ENCODE data around the gene CNTN2. TPM values are rescaled to one million over a fixed set of nuclear protein-coding genes. Genes with fewer than 3 reads are reported as not detected.
A peak's percentile ranks its signal among the peaks of the same experiment; 100 is the strongest.

The CNTN2 gene
- total and polyA plus RNA-seq, 4 donors: 0.16 to 1.3 TPM; not detected in 2

DNA sequence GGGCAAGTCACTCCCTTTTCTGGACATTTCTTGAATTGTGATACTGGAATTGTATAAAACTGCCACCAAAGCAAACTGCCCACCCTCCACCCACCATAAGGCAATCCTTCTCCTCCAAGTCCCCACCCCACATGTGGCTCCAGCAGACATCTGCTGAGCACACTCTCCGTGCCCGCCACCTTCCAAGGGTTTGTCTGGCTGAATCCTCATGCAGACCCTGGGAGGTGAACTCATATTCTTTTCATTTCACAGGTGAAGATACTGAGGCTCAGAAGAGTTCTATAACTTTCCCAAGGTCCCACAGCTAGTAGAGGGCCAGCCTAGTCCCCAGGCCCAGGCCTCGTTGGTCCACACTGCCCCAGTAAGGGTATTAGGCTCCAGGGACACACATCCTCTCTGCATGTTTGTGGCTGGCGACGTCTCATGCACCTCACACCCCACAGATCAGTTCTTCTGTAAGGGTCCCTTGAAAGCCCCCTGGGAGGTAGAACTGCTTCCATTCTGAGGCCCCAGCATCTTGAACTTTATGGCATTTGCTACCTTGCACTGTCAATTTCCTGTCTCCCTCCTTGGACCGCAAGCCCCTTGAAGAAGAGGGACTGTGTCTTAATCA is 14.1 kb downstream of the CNTN2 start:
- no peaks in the 10 kb centered on the region for H3K4me1 ChIP-seq (ENCODE audit: control insufficient read depth in 1 of 2, insufficient read depth in 2 of 2, low read length in 2 of 2)
- H3K27me3 ChIP-seq (ENCODE audit: control insufficient read depth in 1 of 2, insufficient read depth in 2 of 2, low read length in 1 of 2): no peaks in the 10 kb centered on the region
- no peak for DNase-seq
- ATAC-seq (ENCODE audit: low FRiP score): no peak
- H3K4me3 ChIP-seq (ENCODE audit: low read length in 2 of 2): no peak overlapping the region
- H3K36me3 ChIP-seq (ENCODE audit: control insufficient read depth in 1 of 2, insufficient read depth in 2 of 2, low read length in 1 of 2): no peaks in the 10 kb centered on the region
- H3K9me3 ChIP-seq (ENCODE audit: control insufficient read depth, low read length): no peaks in the 10 kb centered on the region
- no peak overlapping the region for H3K27ac ChIP-seq (ENCODE audit: low read depth in 1 of 2, low read length in 2 of 2)
- 92 to 95% methylated on average over 6 of the region's 6 CpGs for WGBS, 2 donors
- intact Hi-C loops (cut with DNase I): no loop called here

DNA sequence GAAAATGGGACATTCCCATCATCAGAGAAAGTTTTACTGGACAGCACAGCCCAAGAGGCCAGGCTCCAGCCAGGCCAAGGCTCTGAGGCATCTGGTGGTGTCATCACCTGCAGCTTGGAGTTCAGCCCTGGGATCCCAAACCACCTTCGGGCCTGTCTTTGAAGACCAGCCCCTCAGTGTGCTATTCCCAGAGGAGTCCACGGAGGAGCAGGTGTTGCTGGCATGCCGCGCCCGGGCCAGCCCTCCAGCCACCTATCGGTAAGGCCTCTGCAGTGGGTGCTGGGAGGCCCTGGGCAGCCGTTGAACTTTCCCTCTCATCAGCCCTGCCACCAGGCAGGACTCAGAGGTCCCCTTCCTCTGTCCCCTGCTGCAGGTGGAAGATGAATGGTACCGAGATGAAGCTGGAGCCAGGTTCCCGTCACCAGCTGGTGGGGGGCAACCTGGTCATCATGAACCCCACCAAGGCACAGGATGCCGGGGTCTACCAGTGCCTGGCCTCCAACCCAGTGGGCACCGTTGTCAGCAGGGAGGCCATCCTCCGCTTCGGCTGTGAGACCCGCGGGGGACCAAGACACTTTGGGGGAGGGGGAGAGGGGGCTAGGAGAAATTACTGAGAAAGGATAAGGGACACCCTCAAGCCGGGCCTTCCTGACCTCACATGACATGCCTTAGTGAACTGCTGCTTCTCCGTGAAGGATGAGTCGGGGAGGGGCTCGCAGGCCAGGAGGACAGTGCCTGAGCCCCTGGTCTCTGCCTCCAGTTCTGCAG is 15.0 kb downstream of the CNTN2 start:
- intact Hi-C loops (cut with DNase I): no loop called here
- ATAC-seq (ENCODE audit: low FRiP score): no peak
- H3K27ac ChIP-seq (ENCODE audit: low read depth in 1 of 2, low read length in 2 of 2): no peak overlapping the region
- H3K4me1 ChIP-seq (ENCODE audit: control insufficient read depth in 1 of 2, insufficient read depth in 2 of 2, low read length in 2 of 2): no peaks in the 10 kb centered on the region
- no peaks in the 10 kb centered on the region for H3K36me3 ChIP-seq (ENCODE audit: control insufficient read depth in 1 of 2, insufficient read depth in 2 of 2, low read length in 1 of 2)
- no peak for DNase-seq
- no peaks in the 10 kb centered on the region for H3K27me3 ChIP-seq (ENCODE audit: control insufficient read depth in 1 of 2, insufficient read depth in 2 of 2, low read length in 1 of 2)
- WGBS, 2 donors: 92 to 93% methylated on average over 19 of the region's 19 CpGs
- no peak overlapping the region for H3K4me3 ChIP-seq (ENCODE audit: low read length in 2 of 2)
- no peaks in the 10 kb centered on the region for H3K9me3 ChIP-seq (ENCODE audit: control insufficient read depth, low read length)

DNA sequence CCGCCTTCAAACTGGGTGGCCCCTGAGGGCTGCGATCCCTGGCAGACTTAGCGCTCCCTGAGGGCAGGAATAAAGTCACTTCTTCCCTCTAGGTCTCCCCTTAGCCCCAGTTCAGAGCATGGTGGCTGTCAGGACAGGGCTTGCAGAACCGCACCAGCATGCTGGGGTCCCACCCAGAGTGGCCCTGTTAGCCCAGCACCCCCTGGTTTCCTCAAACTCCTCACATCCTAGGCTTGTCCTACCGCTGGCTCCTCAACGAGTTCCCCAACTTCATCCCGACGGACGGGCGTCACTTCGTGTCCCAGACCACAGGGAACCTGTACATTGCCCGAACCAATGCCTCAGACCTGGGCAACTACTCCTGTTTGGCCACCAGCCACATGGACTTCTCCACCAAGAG is 15.8 kb downstream of the CNTN2 start:
- 95 to 96% methylated on average over 12 of the region's 12 CpGs for WGBS, 2 donors
- H3K27me3 ChIP-seq (ENCODE audit: control insufficient read depth in 1 of 2, insufficient read depth in 2 of 2, low read length in 1 of 2): no peaks in the 10 kb centered on the region
- H3K9me3 ChIP-seq (ENCODE audit: control insufficient read depth, low read length): no peaks in the 10 kb centered on the region
- no peaks in the 10 kb centered on the region for H3K36me3 ChIP-seq (ENCODE audit: control insufficient read depth in 1 of 2, insufficient read depth in 2 of 2, low read length in 1 of 2)
- no peak overlapping the region for H3K27ac ChIP-seq (ENCODE audit: low read depth in 1 of 2, low read length in 2 of 2)
- H3K4me1 ChIP-seq (ENCODE audit: control insufficient read depth in 1 of 2, insufficient read depth in 2 of 2, low read length in 2 of 2): no peaks in the 10 kb centered on the region
- no peak for ATAC-seq (ENCODE audit: low FRiP score)
- intact Hi-C loops (cut with DNase I): no loop called here
- no peak for DNase-seq
- H3K4me3 ChIP-seq (ENCODE audit: low read length in 2 of 2): no peak overlapping the region

DNA sequence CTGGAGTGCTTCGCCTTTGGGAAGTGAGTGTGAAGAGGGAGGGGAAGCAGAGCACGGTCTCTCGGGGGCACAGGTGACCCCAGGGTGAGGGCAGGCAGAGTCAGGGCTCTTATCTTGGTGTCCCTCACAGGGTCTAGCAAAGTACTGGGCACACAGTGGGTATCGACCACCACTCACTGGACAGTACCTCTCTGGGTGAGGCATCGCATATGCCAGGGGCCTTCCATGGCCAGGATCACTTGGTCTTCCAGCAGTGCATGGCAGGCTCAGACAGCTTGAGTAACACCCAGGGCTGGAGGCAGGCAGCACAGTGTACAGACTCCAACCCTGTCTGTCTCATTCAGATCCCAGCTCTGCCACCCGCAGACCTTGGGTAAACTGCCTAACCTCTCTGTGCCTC is 16.6 kb downstream of the CNTN2 start:
- no peak for DNase-seq
- H3K27ac ChIP-seq (ENCODE audit: low read depth in 1 of 2, low read length in 2 of 2): no peak overlapping the region
- ATAC-seq (ENCODE audit: low FRiP score): no peak
- intact Hi-C loops (cut with DNase I): loop anchor here in 1 of 2 donors (5.0 kb wide), 1 partner anchor 72 kb away; no protein-coding TSS in a partner anchor
- 91 to 93% methylated on average over 6 of the region's 6 CpGs for WGBS, 2 donors
- H3K36me3 ChIP-seq (ENCODE audit: control insufficient read depth in 1 of 2, insufficient read depth in 2 of 2, low read length in 1 of 2): no peaks in the 10 kb centered on the region
- no peaks in the 10 kb centered on the region for H3K9me3 ChIP-seq (ENCODE audit: control insufficient read depth, low read length)
- H3K27me3 ChIP-seq (ENCODE audit: control insufficient read depth in 1 of 2, insufficient read depth in 2 of 2, low read length in 1 of 2): no peaks in the 10 kb centered on the region
- no peaks in the 10 kb centered on the region for H3K4me1 ChIP-seq (ENCODE audit: control insufficient read depth in 1 of 2, insufficient read depth in 2 of 2, low read length in 2 of 2)
- H3K4me3 ChIP-seq (ENCODE audit: low read length in 2 of 2): no peak overlapping the region

DNA sequence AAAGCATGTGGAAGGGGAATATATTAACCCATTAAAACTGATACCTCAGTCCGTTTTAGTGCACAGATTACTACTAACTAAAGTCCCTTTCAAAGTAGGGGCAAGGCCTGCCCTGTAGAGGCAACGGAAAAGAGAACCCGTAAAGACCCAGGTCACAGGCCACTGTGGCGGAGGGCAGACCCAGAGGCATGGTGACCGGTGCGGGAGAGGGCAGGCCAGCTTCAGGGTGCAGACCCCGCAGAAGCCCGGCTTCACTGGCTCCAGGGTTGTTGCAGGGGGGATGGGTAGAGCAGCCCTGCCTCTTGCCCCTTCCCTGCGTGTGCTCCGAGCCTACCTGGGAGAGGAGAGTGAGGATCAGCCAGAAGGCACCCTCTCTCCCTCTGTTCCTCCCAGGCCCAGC is 17.7 kb downstream of the CNTN2 start:
- no peak for ATAC-seq (ENCODE audit: low FRiP score)
- intact Hi-C loops (cut with DNase I): loop anchor here in 1 of 2 donors (5.0 kb wide), 1 partner anchor 73 kb away; no protein-coding TSS in a partner anchor

DNA sequence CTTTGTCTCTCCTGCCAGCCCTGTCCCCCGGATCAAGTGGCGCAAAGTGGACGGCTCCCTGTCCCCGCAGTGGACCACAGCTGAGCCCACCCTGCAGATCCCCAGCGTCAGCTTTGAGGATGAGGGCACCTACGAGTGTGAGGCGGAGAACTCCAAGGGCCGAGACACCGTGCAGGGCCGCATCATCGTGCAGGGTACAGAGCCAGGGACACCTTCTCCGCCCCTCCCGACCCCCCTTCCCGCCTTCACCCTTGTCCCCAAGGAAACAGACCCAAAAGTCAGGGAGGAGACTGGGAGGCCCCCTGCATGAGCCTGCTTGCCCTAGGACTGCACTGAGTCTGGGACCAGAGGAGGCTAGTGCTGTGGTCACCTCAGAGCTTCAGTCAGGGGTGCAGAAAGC is 18.2 kb downstream of the CNTN2 start:
- no peak for ATAC-seq (ENCODE audit: low FRiP score)

More for the DNA sequence above, 17.7 kb downstream of the CNTN2 start:
- Histone ChIP-seq H3K4me3 (ENCODE audit: low read length in 2 of 2) (no peak overlapping the region), H3K9me3 (ENCODE audit: control insufficient read depth, low read length) (no peaks in the 10 kb centered on the region), H3K36me3 (ENCODE audit: control insufficient read depth in 1 of 2, insufficient read depth in 2 of 2, low read length in 1 of 2) (no peaks in the 10 kb centered on the region), H3K4me1 (ENCODE audit: control insufficient read depth in 1 of 2, insufficient read depth in 2 of 2, low read length in 2 of 2) (no peaks in the 10 kb centered on the region), H3K27me3 (ENCODE audit: control insufficient read depth in 1 of 2, insufficient read depth in 2 of 2, low read length in 1 of 2) (no peaks in the 10 kb centered on the region), H3K27ac (ENCODE audit: low read depth in 1 of 2, low read length in 2 of 2) (no peak overlapping the region)
- WGBS, 2 donors: 83 to 96% methylated on average over 10 of the region's 10 CpGs
- DNase-seq: peak in 1 of 2 donors; percentile 53

DNA sequence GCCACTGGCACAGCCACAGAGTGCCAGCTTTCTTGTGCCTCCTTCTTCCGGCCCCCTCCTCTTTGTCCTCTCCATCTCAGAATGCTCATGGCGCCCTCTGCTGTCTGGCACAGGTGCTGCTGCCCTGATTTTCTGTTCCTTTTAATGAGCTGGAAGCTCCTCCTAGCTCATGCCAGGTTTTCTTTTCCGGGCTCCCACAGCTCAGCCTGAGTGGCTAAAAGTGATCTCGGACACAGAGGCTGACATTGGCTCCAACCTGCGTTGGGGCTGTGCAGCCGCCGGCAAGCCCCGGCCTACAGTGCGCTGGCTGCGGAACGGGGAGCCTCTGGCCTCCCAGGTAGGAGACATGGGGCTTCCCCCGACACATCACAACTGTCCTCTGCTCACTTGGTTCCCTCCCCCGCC is 18.7 kb downstream of the CNTN2 start:
- Histone ChIP-seq H3K27me3 (ENCODE audit: control insufficient read depth in 1 of 2, insufficient read depth in 2 of 2, low read length in 1 of 2) (no peaks in the 10 kb centered on the region), H3K36me3 (ENCODE audit: control insufficient read depth in 1 of 2, insufficient read depth in 2 of 2, low read length in 1 of 2) (no peaks in the 10 kb centered on the region), H3K9me3 (ENCODE audit: control insufficient read depth, low read length) (no peaks in the 10 kb centered on the region), H3K4me3 (ENCODE audit: low read length in 2 of 2) (no peak overlapping the region), H3K4me1 (ENCODE audit: control insufficient read depth in 1 of 2, insufficient read depth in 2 of 2, low read length in 2 of 2) (no peaks in the 10 kb centered on the region), H3K27ac (ENCODE audit: low read depth in 1 of 2, low read length in 2 of 2) (no peak overlapping the region)
- WGBS, 2 donors: 22 to 27% methylated on average over 13 of the region's 13 CpGs
- DNase-seq (peak; percentile 65 to 86), ATAC-seq (ENCODE audit: low FRiP score) (no peak)
- intact Hi-C loops (cut with DNase I): loop anchor here in 1 of 2 donors (5.0 kb wide), 1 partner anchor 74 kb away; no protein-coding TSS in a partner anchor

More for the DNA sequence above, 18.2 kb downstream of the CNTN2 start:
- H3K27me3 ChIP-seq (ENCODE audit: control insufficient read depth in 1 of 2, insufficient read depth in 2 of 2, low read length in 1 of 2): no peaks in the 10 kb centered on the region
- H3K9me3 ChIP-seq (ENCODE audit: control insufficient read depth, low read length): no peaks in the 10 kb centered on the region
- H3K4me3 ChIP-seq (ENCODE audit: low read length in 2 of 2): no peak overlapping the region
- no peaks in the 10 kb centered on the region for H3K4me1 ChIP-seq (ENCODE audit: control insufficient read depth in 1 of 2, insufficient read depth in 2 of 2, low read length in 2 of 2)
- no peak overlapping the region for H3K27ac ChIP-seq (ENCODE audit: low read depth in 1 of 2, low read length in 2 of 2)
- H3K36me3 ChIP-seq (ENCODE audit: control insufficient read depth in 1 of 2, insufficient read depth in 2 of 2, low read length in 1 of 2): no peaks in the 10 kb centered on the region
- intact Hi-C loops (cut with DNase I): loop anchor here in 1 of 2 donors (5.0 kb wide), 1 partner anchor 74 kb away; no protein-coding TSS in a partner anchor
- 76 to 80% methylated on average over 13 to 14 of the region's 14 CpGs for WGBS, 2 donors
- DNase-seq: peak in 1 of 2 donors; percentile 71

DNA sequence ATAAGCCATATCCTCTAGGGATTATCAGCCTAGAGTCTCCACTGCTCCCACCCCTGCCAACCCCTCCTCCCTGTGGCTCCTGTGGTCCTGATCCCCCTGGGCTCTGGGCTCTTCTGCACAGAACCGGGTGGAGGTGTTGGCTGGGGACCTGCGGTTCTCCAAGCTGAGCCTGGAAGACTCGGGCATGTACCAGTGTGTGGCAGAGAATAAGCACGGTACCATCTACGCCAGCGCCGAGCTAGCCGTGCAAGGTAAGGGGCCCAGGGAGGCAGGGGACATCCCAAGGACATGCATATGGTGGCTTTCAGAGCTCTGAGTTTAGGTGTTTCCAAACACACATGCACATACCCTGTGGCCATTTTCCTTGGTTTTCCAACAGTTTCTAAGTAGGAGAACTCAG is 19.3 kb downstream of the CNTN2 start:
- no peaks in the 10 kb centered on the region for H3K27me3 ChIP-seq (ENCODE audit: control insufficient read depth in 1 of 2, insufficient read depth in 2 of 2, low read length in 1 of 2)

More for the DNA sequence above, 19.3 kb downstream of the CNTN2 start:
- Histone ChIP-seq H3K9me3 (ENCODE audit: control insufficient read depth, low read length) (no peaks in the 10 kb centered on the region), H3K36me3 (ENCODE audit: control insufficient read depth in 1 of 2, insufficient read depth in 2 of 2, low read length in 1 of 2) (no peaks in the 10 kb centered on the region), H3K4me3 (ENCODE audit: low read length in 2 of 2) (no peak overlapping the region), H3K4me1 (ENCODE audit: control insufficient read depth in 1 of 2, insufficient read depth in 2 of 2, low read length in 2 of 2) (no peaks in the 10 kb centered on the region), H3K27ac (ENCODE audit: low read depth in 1 of 2, low read length in 2 of 2) (no peak overlapping the region)
- intact Hi-C loops (cut with DNase I): loop anchor here in 1 of 2 donors (5.0 kb wide), 1 partner anchor 75 kb away; no protein-coding TSS in a partner anchor
- 90 to 92% methylated on average over 8 of the region's 8 CpGs for WGBS, 2 donors
- no peak for DNase-seq
- ATAC-seq (ENCODE audit: low FRiP score): no peak
